IgD-negative memory B cell (primary cell): Measurements from ENCODE around the gene ZSCAN23. TPM values are rescaled to one million over a fixed set of nuclear protein-coding genes. Genes with fewer than 3 reads are reported as not detected.

Experiments used
- polyA plus RNA-seq: library from polyadenylated mRNA; unstranded; fragments of 300-500 nt; fragmentation: Illumina TruSeq; gene quantifications from one replicate; pipeline ENCODE4 v1.2.3, GENCODE V29; 2021

ZSCAN23 gene
- polyA plus RNA-seq, 1 donor from 2014 or later, result 0.14 TPM

Other genes with a start within 250 kb of the ZSCAN23 start
- 10.9 TPM for gene ZSCAN9, start 218.2 kb downstream of the ZSCAN23 start, polyA plus RNA-seq
- gene ZKSCAN4, start 191.2 kb downstream of the ZSCAN23 start, polyA plus RNA-seq, result 3.4 TPM
- 0.18 TPM for gene NKAPL, start 184.2 kb downstream of the ZSCAN23 start, polyA plus RNA-seq
- gene ZSCAN26, start 176.3 kb downstream of the ZSCAN23 start, polyA plus RNA-seq, result 21.6 TPM
- gene PGBD1, start 161.9 kb downstream of the ZSCAN23 start, polyA plus RNA-seq, result 0.64 TPM
- gene ZSCAN31, start 107.3 kb downstream of the ZSCAN23 start, polyA plus RNA-seq, result 0.56 TPM
- 1.9 TPM for gene ZKSCAN3, start 93.5 kb downstream of the ZSCAN23 start, polyA plus RNA-seq
- gene ZSCAN12, start 43.7 kb downstream of the ZSCAN23 start, polyA plus RNA-seq, result 5.4 TPM
- gene GPX6, start 72.3 kb upstream of the ZSCAN23 start, polyA plus RNA-seq, result not detected
- not detected for gene GPX5, start 82.4 kb upstream of the ZSCAN23 start, polyA plus RNA-seq